Lung (tissue), 12 donors: ENCODE data around the gene PIGR. TPM values are rescaled to one million over a fixed set of nuclear protein-coding genes. Genes with fewer than 3 reads are reported as not detected.

ENCODE experiments used
- ATAC-seq: fragments of 200-7000 bp; cut with Tn5 transposase; one replicate; pipeline ENCODE4 v1.9.1; 2020; ENCODE audit warnings: moderate number of reproducible peaks; ENCODE audit not compliant: insufficient read depth, low FRiP score
- DNase-seq, 3 donors: peaks; one replicate each; pipeline ENCODE4 v3.0.0-alpha.2; 2013 to 2017
- H3K27ac ChIP-seq, 2 donors: one replicate each; pipeline ENCODE4 v1.5.1; 2013; ENCODE audit warnings: mild to moderate bottlenecking in 2 of 2, moderate library complexity in 2 of 2, control low read depth in 1 of 2, inconsistent platforms in 1 of 2, low read depth in 1 of 2, low read length in 1 of 2
- H3K27me3 ChIP-seq, 3 donors: one replicate each; pipeline ENCODE4 v1.5.1; 2013; ENCODE audit warnings: low read length in 2 of 3; ENCODE audit not compliant: control insufficient read depth in 3 of 3, insufficient read depth in 3 of 3
- H3K36me3 ChIP-seq, 4 donors: one replicate each; pipeline ENCODE4 v1.5.1; 2013; ENCODE audit warnings: low read length in 4 of 4, mild to moderate bottlenecking in 1 of 4, moderate library complexity in 1 of 4; ENCODE audit not compliant: control insufficient read depth in 4 of 4, insufficient read depth in 4 of 4
- H3K4me1 ChIP-seq, 5 donors: one replicate each; pipeline ENCODE4 v1.5.1; 2013; ENCODE audit warnings: low read length in 5 of 5, mild to moderate bottlenecking in 2 of 5, moderate library complexity in 1 of 5; ENCODE audit not compliant: control insufficient read depth in 5 of 5, insufficient read depth in 5 of 5
- H3K4me3 ChIP-seq: one replicate; pipeline ENCODE4 v1.5.1; 2013; ENCODE audit warnings: mild to moderate bottlenecking, control low read depth, moderate library complexity
- H3K9ac ChIP-seq, 2 donors: one replicate each; pipeline ENCODE4 v1.5.1; 2013; ENCODE audit warnings: low read length in 2 of 2, control low read depth in 1 of 2; ENCODE audit not compliant: insufficient read depth in 1 of 2
- H3K9me3 ChIP-seq, 4 donors: one replicate each; pipeline ENCODE4 v1.5.1; 2013; ENCODE audit warnings: low read length in 3 of 4, mild to moderate bottlenecking in 1 of 4, moderate library complexity in 1 of 4; ENCODE audit not compliant: control insufficient read depth in 4 of 4, insufficient read depth in 3 of 4
- CTCF ChIP-seq: IDR thresholded peaks from 2 replicates; pipeline ENCODE4 v1.5.1; 2012; ENCODE audit warnings: mild to moderate bottlenecking; ENCODE audit errors: control extremely low read depth, extremely low read depth
- WGBS, 2 donors: extraction: QIAGEN DNeasy Blood & Tissue Kit; methylation state at CpG; one replicate each; pipeline ENCODE4 v1.1.7; 2013; 5-methylcytosine and 5-hydroxymethylcytosine counted together
- polyA plus RNA-seq, 2 donors: library from polyadenylated mRNA; stranded (reverse); fragments of 200-250 nt; gene quantifications; one replicate each; pipeline ENCODE4 v1.2.1, GENCODE V29; 2013
- total RNA-seq, 2 donors: library from RNA; depleted of rRNA in 1 of 2; stranded (reverse); fragments of >200 nt in 1 of 2; gene quantifications; one replicate each; pipeline ENCODE4 v1.2.1, GENCODE V29; 2014 to 2021
- donor health status: control.
- donor health status: control.
- donor health status: Bipolar disorder and iron deficiency.
- donor health status: healthy.
- donor health status: DM: yes; HTN: yes; CAD: no.

Gene PIGR
- total and polyA plus RNA-seq, 4 donors = 131 to 845 (median 298) TPM

DNA sequence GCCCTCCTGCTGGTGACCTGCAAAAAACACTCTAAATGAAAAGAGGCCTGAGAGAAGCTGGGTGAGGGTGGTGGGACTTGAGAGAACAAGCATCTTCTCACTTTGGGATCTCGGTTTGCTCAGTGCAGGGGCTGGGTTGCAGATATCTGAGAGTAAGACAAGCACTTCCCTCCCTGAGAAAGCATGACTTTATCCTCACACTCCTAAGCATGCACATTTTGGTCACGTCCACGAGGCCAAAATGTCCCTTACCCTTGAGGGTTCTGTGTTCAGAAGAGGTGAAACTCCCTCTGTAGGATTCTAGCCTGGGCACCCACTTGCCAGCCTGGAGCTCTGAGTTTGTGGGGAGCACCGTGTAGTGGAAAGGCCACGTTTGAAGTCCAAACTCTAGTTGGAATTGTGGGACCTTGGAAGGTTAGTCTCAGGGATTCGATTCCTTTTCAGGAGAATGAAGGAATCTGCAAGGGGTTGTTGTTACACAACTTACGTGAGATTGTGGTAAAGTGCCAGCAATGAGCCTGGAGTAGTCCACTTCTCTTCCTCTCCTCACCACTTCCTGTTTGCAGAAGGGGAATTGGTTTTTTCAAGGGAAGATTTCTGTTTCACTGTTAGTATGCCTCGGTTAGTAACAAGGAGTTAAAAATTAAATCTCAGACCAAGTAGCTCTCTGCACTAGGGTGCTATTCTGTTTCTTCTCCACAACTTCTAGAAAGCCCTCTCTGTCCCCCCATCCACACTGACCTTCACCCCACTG, 21.0 kb upstream of the PIGR start:
- ATAC-seq (peak; percentile 60), DNase-seq (peak; percentile 21 to 71 (median 26))
- H3K36me3 ChIP-seq = no peaks in the 10 kb centered on the region
- H3K4me3 ChIP-seq = no peak overlapping the region
- H3K9ac ChIP-seq = no peak overlapping the region
- peaks cover 0 to 10% (median 0%) of the 10 kb centered on the region in 5 donors for H3K4me1 ChIP-seq
- H3K27me3 ChIP-seq = no peaks in the 10 kb centered on the region
- no peak for TF ChIP-seq CTCF
- 31 to 36% methylated on average over 8 of the region's 8 CpGs for WGBS, 2 donors
- H3K27ac ChIP-seq = peak overlapping the region in 1 of 2 donors; percentile 32
- H3K9me3 ChIP-seq = no peaks in the 10 kb centered on the region

DNA sequence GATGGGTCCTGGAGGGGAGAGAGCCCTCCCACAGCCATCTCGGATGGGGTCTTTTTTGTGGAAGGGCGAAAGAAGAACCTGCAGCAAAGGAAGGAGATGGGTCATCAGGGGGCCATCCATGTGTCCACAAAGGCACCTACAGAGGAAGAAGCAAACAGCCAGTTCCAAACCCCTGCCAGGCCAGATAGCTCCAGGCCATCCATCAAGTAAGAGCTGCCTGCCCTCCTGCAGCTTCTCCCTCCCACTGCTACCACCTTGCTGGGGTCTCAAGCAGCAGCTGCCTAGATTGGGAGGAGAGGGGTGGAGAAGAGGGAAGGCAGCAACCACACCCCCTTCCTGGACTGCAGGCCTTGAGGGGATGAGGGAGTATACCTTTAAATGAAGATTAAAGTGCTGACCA, 19.5 kb upstream of the PIGR start:
- DNase-seq = no peak
- 86 to 94% methylated on average over 2 of the region's 2 CpGs for WGBS, 2 donors
- Histone ChIP-seq H3K9ac (no peak overlapping the region), H3K9me3 (peaks cover 0 to 2% (median 0%) of the 10 kb centered on the region in 4 donors), H3K4me3 (no peak overlapping the region), H3K27ac (no peak overlapping the region), H3K36me3 (no peaks in the 10 kb centered on the region), H3K27me3 (no peaks in the 10 kb centered on the region), H3K4me1 (peaks cover 0 to 13% (median 0%) of the 10 kb centered on the region in 5 donors)
- no peak for ATAC-seq
- no peak for TF ChIP-seq CTCF

DNA sequence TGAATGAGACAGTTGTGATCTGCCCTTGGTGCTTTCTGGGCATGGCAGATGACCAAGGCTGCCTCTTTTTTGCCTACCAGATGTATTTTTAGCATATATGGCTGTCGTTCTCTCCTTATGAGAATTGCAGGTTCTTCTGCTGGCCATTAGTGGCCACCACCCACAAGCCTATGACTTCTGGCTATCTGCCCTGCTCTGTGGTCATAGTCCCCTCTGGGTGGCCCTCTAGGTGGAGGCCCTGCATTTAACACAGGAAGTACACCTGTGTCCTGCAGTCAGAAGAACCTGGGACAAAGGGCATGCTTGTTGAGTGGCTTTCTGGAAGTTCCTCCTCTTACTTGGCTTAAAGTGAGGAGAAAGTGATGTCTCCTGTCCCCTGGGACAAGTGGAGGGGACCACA, 17.5 kb upstream of the PIGR start:
- Histone ChIP-seq H3K27me3 (no peaks in the 10 kb centered on the region), H3K4me3 (no peak overlapping the region), H3K9ac (no peak overlapping the region), H3K9me3 (peaks cover 0 to 2% (median 0%) of the 10 kb centered on the region in 4 donors), H3K27ac (no peak overlapping the region), H3K4me1 (peaks cover 0 to 10% (median 0%) of the 10 kb centered on the region in 5 donors), H3K36me3 (no peaks in the 10 kb centered on the region)
- 80 to 94% methylated on average over 1 of the region's 1 CpG for WGBS, 2 donors
- ATAC-seq (no peak), DNase-seq (no peak)
- no peak for TF ChIP-seq CTCF
